Measurements from ENCODE around the gene OLFML1. TPM values are rescaled to one million over a fixed set of nuclear protein-coding genes. Genes with fewer than 3 reads are reported as not detected.

OLFML1 gene
- total RNA-seq, 2 donors from 2014 or later, result 2.8 to 4.5 TPM

- no peak for DNase-seq
- H3K9ac ChIP-seq (ENCODE audit: low read depth in 2 of 2, low read length in 2 of 2), result no peak overlapping the region
- H3K36me3 ChIP-seq, result no peaks in the 10 kb centered on the region
- H3K9me3 ChIP-seq, result no peaks in the 10 kb centered on the region
- no peak for TF ChIP-seq CTCF (IDR thresholded peaks at IDR 0.05)
- intact Hi-C loops (cut with DNase I), result loop anchor here (10.0 kb wide), 1 partner anchor 245 kb away; no protein-coding TSS in a partner anchor
- no peak overlapping the region for H3K4me3 ChIP-seq
- no peak overlapping the region for H3K27ac ChIP-seq
- no peaks in the 10 kb centered on the region for H3K27me3 ChIP-seq
- no peaks in the 10 kb centered on the region for H3K4me1 ChIP-seq
Observed at GRCh38 chr11:7449211-7449840, 36.0 kb upstream of the OLFML1 start.

- H3K27me3 ChIP-seq, result no peaks in the 10 kb centered on the region
- DNase-seq, result no peak
- no peak overlapping the region for H3K27ac ChIP-seq
- no peaks in the 10 kb centered on the region for H3K36me3 ChIP-seq
- no peaks in the 10 kb centered on the region for H3K4me1 ChIP-seq
- intact Hi-C loops (cut with DNase I), result loop anchor here (10.0 kb wide), 1 partner anchor 245 kb away; no protein-coding TSS in a partner anchor
- H3K4me3 ChIP-seq, result no peak overlapping the region
- no peak overlapping the region for H3K9ac ChIP-seq (ENCODE audit: low read depth in 2 of 2, low read length in 2 of 2)
- no peaks in the 10 kb centered on the region for H3K9me3 ChIP-seq
- no peak for TF ChIP-seq CTCF (IDR thresholded peaks at IDR 0.05)
Observed at GRCh38 chr11:7449841-7450214, 35.5 kb upstream of the OLFML1 start.

- no peak for DNase-seq
- Histone ChIP-seq H3K4me3 (no peak overlapping the region), H3K4me1 (no peaks in the 10 kb centered on the region), H3K9me3 (no peaks in the 10 kb centered on the region), H3K27ac (no peak overlapping the region), H3K36me3 (no peaks in the 10 kb centered on the region), H3K9ac (ENCODE audit: low read depth in 2 of 2, low read length in 2 of 2) (no peak overlapping the region), H3K27me3 (no peaks in the 10 kb centered on the region)
- no peak for TF ChIP-seq CTCF (IDR thresholded peaks at IDR 0.05)
- intact Hi-C loops (cut with DNase I), result no loop called here
Observed at GRCh38 chr11:7450836-7451235, 34.5 kb upstream of the OLFML1 start.

- Histone ChIP-seq H3K27me3 (no peaks in the 10 kb centered on the region), H3K4me1 (no peaks in the 10 kb centered on the region), H3K4me3 (no peak overlapping the region), H3K36me3 (no peaks in the 10 kb centered on the region), H3K27ac (no peak overlapping the region), H3K9ac (ENCODE audit: low read depth in 2 of 2, low read length in 2 of 2) (no peak overlapping the region), H3K9me3 (no peaks in the 10 kb centered on the region)
- intact Hi-C loops (cut with DNase I), result no loop called here
- no peak for TF ChIP-seq CTCF (IDR thresholded peaks at IDR 0.05)
- no peak for DNase-seq
Observed at GRCh38 chr11:7451520-7451919, 33.8 kb upstream of the OLFML1 start.

GRCh38 chr11:7451952-7452494, 33.3 kb upstream of the OLFML1 start:
- H3K27me3 ChIP-seq, result no peaks in the 10 kb centered on the region
- intact Hi-C loops (cut with DNase I), result no loop called here
- no peak for DNase-seq

More at GRCh38 chr11:7451952-7452494, 33.3 kb upstream of the OLFML1 start:
- H3K4me3 ChIP-seq, result no peak overlapping the region
- no peak overlapping the region for H3K9ac ChIP-seq (ENCODE audit: low read depth in 2 of 2, low read length in 2 of 2)
- H3K9me3 ChIP-seq, result no peaks in the 10 kb centered on the region
- H3K4me1 ChIP-seq, result no peaks in the 10 kb centered on the region
- no peak for TF ChIP-seq CTCF (IDR thresholded peaks at IDR 0.05)
- H3K27ac ChIP-seq, result no peak overlapping the region
- no peaks in the 10 kb centered on the region for H3K36me3 ChIP-seq
